NCI-H446 (cell line): ENCODE results near the gene SGCA.

Experiments
- DNase-seq, 2 experiments: peaks; one replicate each; lab custom pipeline; 2025; lab: John Stamatoyannopoulos, UW

Gene SGCA

GRCh38 chr17:50194934-50195865, 29.4 kb downstream of the SGCA start:
- no peak for DNase-seq

GRCh38 chr17:50196036-50196435, 30.2 kb downstream of the SGCA start:
- no peak for DNase-seq

GRCh38 chr17:50196826-50197225, 31.0 kb downstream of the SGCA start:
- DNase-seq: no peak

- DNase-seq: peak; percentile 18 to 45
Observed at GRCh38 chr17:50198026-50198669, 32.3 kb downstream of the SGCA start.

- DNase-seq: no peak
Observed at GRCh38 chr17:50199211-50199802, 33.5 kb downstream of the SGCA start.

- DNase-seq: peak; percentile 85 to 91
Observed at GRCh38 chr17:50199803-50200456, 34.1 kb downstream of the SGCA start.

GRCh38 chr17:50200457-50201275, 34.9 kb downstream of the SGCA start:
- DNase-seq: peak; percentile 83 to 89

- no peak for DNase-seq
Observed at GRCh38 chr17:50201276-50201854, 35.6 kb downstream of the SGCA start, which contains the start of gene COL1A1. COL1A1 (minus strand) TSS chr17:50201631; CDS start chr17:50201513, 118 bp downstream.

- no peak for DNase-seq
Observed at GRCh38 chr17:50203086-50203485, 37.3 kb downstream of the SGCA start.

GRCh38 chr17:50203604-50204345, 38.0 kb downstream of the SGCA start:
- no peak for DNase-seq

- DNase-seq: no peak
Observed at GRCh38 chr17:50204431-50204830, 38.6 kb downstream of the SGCA start.

GRCh38 chr17:50205111-50205962, 39.5 kb downstream of the SGCA start:
- no peak for DNase-seq

GRCh38 chr17:50205963-50206505, 40.2 kb downstream of the SGCA start:
- no peak for DNase-seq

GRCh38 chr17:50206604-50207293, 40.9 kb downstream of the SGCA start:
- peak in 1 of 2 experiments; percentile 28 for DNase-seq

GRCh38 chr17:50207315-50207714, 41.5 kb downstream of the SGCA start:
- no peak for DNase-seq

GRCh38 chr17:50207792-50208567, 42.2 kb downstream of the SGCA start:
- no peak for DNase-seq

- no peak for DNase-seq
Observed at GRCh38 chr17:50208611-50209061, 42.8 kb downstream of the SGCA start.

- no peak for DNase-seq
Observed at GRCh38 chr17:50209133-50209471, 43.3 kb downstream of the SGCA start.
